B cell (primary cell): Measurements from ENCODE around the gene PIGH. TPM values are rescaled to one million over a fixed set of nuclear protein-coding genes. Genes with fewer than 3 reads are reported as not detected.

Experiments used
- ATAC-seq: fragments of 200-7000 bp; cut with Tn5 transposase; one replicate; pipeline ENCODE4 v1.10.0; 2021; ENCODE audit warnings: low read depth, mild to moderate bottlenecking, moderate number of reproducible peaks, moderate library complexity
- CTCF ChIA-PET: fragments of 350-600 bp; sonication (Branson Sonifier 250); formaldehyde crosslinking; loops from one replicate; lab custom pipeline; 2021; ENCODE audit warnings: antibody characterized with exemption, inconsistent platforms; lab: Charles Lee
- POLR2A ChIA-PET: fragments of 350-600 bp; sonication (Branson Sonifier 250); formaldehyde crosslinking; loops from one replicate; lab custom pipeline; 2021; ENCODE audit warnings: antibody characterized with exemption; lab: Charles Lee
- DNase-seq: peaks from one replicate; pipeline ENCODE4 v3.0.0; 2013
- H2AFZ ChIP-seq: 2 replicates; pipeline ENCODE4 v1.6.1; 2012; ENCODE audit warnings: mild to moderate bottlenecking, low read depth, low read length; ENCODE audit not compliant: insufficient read depth, poor library complexity, severe bottlenecking
- H3K27ac ChIP-seq, 2 donors: 1 replicate in 1 of 2; 2 replicates in 1 of 2; pipeline ENCODE4 v1.5.1; 2012 to 2013; ENCODE audit warnings: low read length in 2 of 2, mild to moderate bottlenecking in 2 of 2, moderate library complexity in 1 of 2
- H3K27me3 ChIP-seq, 4 experiments: fragments of 200-600 bp in 1 of 4; sonication (generic) in 1 of 4; replicated peaks in 1 of 4; 1 replicate in 2 of 4; 2 replicates in 2 of 4; pipeline versions ENCODE4 v1.6.1 to v1.7.0; 2013 to 2016; ENCODE audit warnings: low read length in 3 of 4, mild to moderate bottlenecking in 2 of 4, mixed read lengths in 1 of 4, moderate library complexity in 1 of 4; ENCODE audit not compliant: insufficient read depth in 4 of 4, control insufficient read depth in 3 of 4; ENCODE audit errors: control extremely low read depth in 1 of 4
- H3K36me3 ChIP-seq, 2 experiments: replicated peaks in 1 of 2; 1 replicate in 1 of 2; 2 replicates in 1 of 2; pipeline versions ENCODE4 v1.6.1 to v1.7.1; 2013; ENCODE audit warnings: low read length in 1 of 2; ENCODE audit not compliant: insufficient read depth in 2 of 2, control insufficient read depth in 1 of 2; ENCODE audit errors: control extremely low read depth in 1 of 2, extremely low read depth in 1 of 2
- H3K4me1 ChIP-seq, 2 donors: fragments of 200-600 bp in 1 of 2; sonication (generic) in 1 of 2; 1 replicate in 1 of 2; 2 replicates in 1 of 2; pipeline versions ENCODE4 v1.5.1 to v1.6.1; 2013 to 2017; ENCODE audit warnings: low read length in 2 of 2; ENCODE audit not compliant: control insufficient read depth in 2 of 2, insufficient read depth in 2 of 2
- H3K4me2 ChIP-seq: replicated peaks from 2 replicates; pipeline ENCODE3; 2012; ENCODE audit warnings: mild to moderate bottlenecking, low read depth, low read length; ENCODE audit not compliant: poor library complexity, severe bottlenecking
- H3K4me3 ChIP-seq, 5 experiments: fragments of 200-600 bp in 1 of 5; sonication (generic) in 1 of 5; 1 replicate in 3 of 5; 2 replicates in 2 of 5; pipeline versions ENCODE4 v1.5.1 to v1.7.0; 2011 to 2016; ENCODE audit warnings: low read length in 4 of 5, mild to moderate bottlenecking in 4 of 5, low read depth in 2 of 5, control low read depth in 1 of 5, moderate library complexity in 1 of 5; ENCODE audit not compliant: insufficient read depth in 1 of 5; ENCODE audit errors: control extremely low read depth in 1 of 5, extremely low read depth in 1 of 5
- H3K79me2 ChIP-seq: fragments of 200-600 bp; sonication (generic); one replicate; pipeline ENCODE4 v1.6.0; 2016; ENCODE audit warnings: low read length; ENCODE audit not compliant: control insufficient read depth, insufficient read depth
- H3K9ac ChIP-seq: fragments of 200-600 bp; sonication (generic); 2 replicates; pipeline ENCODE4 v1.6.1; 2017; ENCODE audit warnings: mild to moderate bottlenecking, low read length, moderate library complexity
- H3K9me3 ChIP-seq, 3 donors: one replicate each; pipeline versions ENCODE4 v1.6.1 to v1.7.1; 2013; ENCODE audit warnings: low read length in 2 of 3; ENCODE audit not compliant: control insufficient read depth in 2 of 3, insufficient read depth in 1 of 3; ENCODE audit errors: control extremely low read depth in 1 of 3
- H4K20me1 ChIP-seq: 2 replicates; pipeline ENCODE4 v1.6.0; 2012; ENCODE audit warnings: mild to moderate bottlenecking, low read length; ENCODE audit not compliant: insufficient read depth, control insufficient read depth, poor library complexity, severe bottlenecking
- H3K27ac Mint-ChIP-seq: one replicate; pipeline ENCODE4 v1.8.0; 2021; ENCODE audit warnings: mixed read lengths
- H3K27me3 Mint-ChIP-seq: one replicate; pipeline ENCODE4 v1.8.0; 2021; ENCODE audit warnings: mixed read lengths
- H3K4me1 Mint-ChIP-seq: one replicate; pipeline ENCODE4 v1.8.0; 2021; ENCODE audit warnings: mixed read lengths
- H3K4me3 Mint-ChIP-seq: one replicate; pipeline ENCODE4 v1.8.0; 2021; ENCODE audit warnings: mixed read lengths
- H3K9me3 Mint-ChIP-seq: one replicate; pipeline ENCODE4 v1.8.0; 2022; ENCODE audit warnings: mixed read lengths; ENCODE audit not compliant: insufficient read depth
- EZH2 ChIP-seq: IDR thresholded peaks from 2 replicates; pipeline ENCODE4 v1.6.1; 2012; ENCODE audit warnings: borderline replicate concordance, low read depth, mild to moderate bottlenecking, moderate library complexity, low read length; ENCODE audit not compliant: insufficient read depth, poor library complexity, severe bottlenecking
- WGBS: methylation state at CpG from one replicate; pipeline ENCODE4 v1.1.5; 2013; ENCODE audit warnings: missing lambda C conversion rate; ENCODE audit not compliant: insufficient coverage; 5-methylcytosine and 5-hydroxymethylcytosine counted together
- intact Hi-C: fragments of 100-400 bp; cut with micrococcal nuclease; formaldehyde crosslinking; loops from one replicate; pipeline ENCODE4 v1.10.0; 2022
- polyA plus RNA-seq: library from polyadenylated mRNA; depleted of rRNA; stranded (reverse); fragments of >200 nt; gene quantifications from 2 replicates; pipeline ENCODE4 v1.2.3, GENCODE V29; 2012
- total RNA-seq, 2 donors: library from RNA; stranded (reverse); fragments of 120-200 nt in 1 of 2; gene quantifications; 1 replicate in 1 of 2; 2 replicates in 1 of 2; pipeline versions ENCODE4 v1.2.3 to v1.2.4, GENCODE V29; 2013 to 2022
- TF ChIP-seq, protein P1 (sequence below): fragments of 200-600 bp; IDR thresholded peaks from one replicate; pipeline ENCODE4 v1.8.0; 2022; ENCODE audit warnings: antibody characterized with exemption, mild to moderate bottlenecking

The PIGH gene
- total and polyA plus RNA-seq, 2 donors (not counting 1 experiment from before 2014, with no cell fraction given): 26.7 to 48.0 TPM

GRCh38 chr14:67559639-67560038 lies 40.4 kb downstream of the PIGH start:
- 14% methylated on average over 2 of the region's 4 CpGs for WGBS
- Mint-ChIP-seq H3K4me3 (no peak overlapping the region), H3K27me3 (peaks cover 11% of the 10 kb centered on the region), H3K9me3 (no peaks in the 10 kb centered on the region), H3K27ac (no peak overlapping the region), H3K4me1 (peaks cover 4% of the 10 kb centered on the region)
- Histone ChIP-seq H3K4me1 (no peaks in the 10 kb centered on the region), H4K20me1 (no peaks in the 10 kb centered on the region), H2AFZ (no peak overlapping the region), H3K4me3 (no peak overlapping the region), H3K9ac (no peak overlapping the region), H3K9me3 (peaks cover 0 to 3% (median 0%) of the 10 kb centered on the region in 3 donors), H3K27me3 (no peaks in the 10 kb centered on the region), H3K4me2 (no peak overlapping the region), H3K27ac (no peak overlapping the region), H3K36me3 (no peaks in the 10 kb centered on the region), H3K79me2 (no peaks in the 10 kb centered on the region)
- DNase-seq: no peak
- TF ChIP-seq, protein P1, sequence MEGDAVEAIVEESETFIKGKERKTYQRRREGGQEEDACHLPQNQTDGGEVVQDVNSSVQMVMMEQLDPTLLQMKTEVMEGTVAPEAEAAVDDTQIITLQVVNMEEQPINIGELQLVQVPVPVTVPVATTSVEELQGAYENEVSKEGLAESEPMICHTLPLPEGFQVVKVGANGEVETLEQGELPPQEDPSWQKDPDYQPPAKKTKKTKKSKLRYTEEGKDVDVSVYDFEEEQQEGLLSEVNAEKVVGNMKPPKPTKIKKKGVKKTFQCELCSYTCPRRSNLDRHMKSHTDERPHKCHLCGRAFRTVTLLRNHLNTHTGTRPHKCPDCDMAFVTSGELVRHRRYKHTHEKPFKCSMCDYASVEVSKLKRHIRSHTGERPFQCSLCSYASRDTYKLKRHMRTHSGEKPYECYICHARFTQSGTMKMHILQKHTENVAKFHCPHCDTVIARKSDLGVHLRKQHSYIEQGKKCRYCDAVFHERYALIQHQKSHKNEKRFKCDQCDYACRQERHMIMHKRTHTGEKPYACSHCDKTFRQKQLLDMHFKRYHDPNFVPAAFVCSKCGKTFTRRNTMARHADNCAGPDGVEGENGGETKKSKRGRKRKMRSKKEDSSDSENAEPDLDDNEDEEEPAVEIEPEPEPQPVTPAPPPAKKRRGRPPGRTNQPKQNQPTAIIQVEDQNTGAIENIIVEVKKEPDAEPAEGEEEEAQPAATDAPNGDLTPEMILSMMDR: no peak
- no peak for TF ChIP-seq EZH2
- ATAC-seq: no peak
- intact Hi-C loops: no loop called here
- ChIA-PET CTCF (interaction anchor here (4.7 kb wide), 1 partner anchor 12 kb away, joined by 27 read pairs; no protein-coding TSS in a partner anchor), POLR2A (no interaction called here)

DNA sequence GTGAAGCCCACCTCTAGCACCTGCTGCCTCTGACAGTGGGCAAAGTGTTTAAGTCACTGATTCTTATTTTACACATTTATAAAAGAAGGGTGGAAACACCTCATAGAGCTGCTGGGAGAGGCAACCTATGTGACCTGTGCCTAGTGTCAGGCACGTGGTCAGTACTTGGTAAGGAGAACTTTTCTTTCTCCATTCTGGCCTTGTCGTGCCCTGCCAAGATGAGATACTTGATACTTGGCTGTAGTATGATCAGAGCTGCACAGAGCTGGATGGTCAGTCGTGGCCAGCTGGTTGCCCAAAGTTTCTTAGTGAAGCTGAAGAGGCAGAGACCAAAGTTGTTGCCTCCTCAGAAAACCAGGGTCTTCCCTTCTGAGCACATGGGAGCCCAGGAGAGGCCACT lies 42.4 kb downstream of the PIGH start:
- no peak for DNase-seq
- 92% methylated on average over 2 of the region's 3 CpGs for WGBS
- TF ChIP-seq, protein P1: no peak
- TF ChIP-seq EZH2: no peak
- intact Hi-C loops: no loop called here
- no peak overlapping the region for H3K4me3 ChIP-seq
- H3K9me3 Mint-ChIP-seq: no peaks in the 10 kb centered on the region
- no peaks in the 10 kb centered on the region for H3K79me2 ChIP-seq
- H3K27ac Mint-ChIP-seq: no peak overlapping the region
- CTCF ChIA-PET: interaction anchor here (1.0 to 3.8 kb wide), 4 partner anchors 13 to 130 kb away, joined by 3 to 26 read pairs (median 6); no protein-coding TSS in a partner anchor
- H2AFZ ChIP-seq: no peak overlapping the region
- H4K20me1 ChIP-seq: no peaks in the 10 kb centered on the region
- no peak overlapping the region for H3K4me2 ChIP-seq
- no peaks in the 10 kb centered on the region for H3K4me1 ChIP-seq
- H3K9me3 ChIP-seq: peaks cover 0 to 3% (median 0%) of the 10 kb centered on the region in 3 donors
- peaks cover 8% of the 10 kb centered on the region for H3K27me3 Mint-ChIP-seq
- no peak overlapping the region for H3K9ac ChIP-seq
- H3K36me3 ChIP-seq: no peaks in the 10 kb centered on the region
- no peak for ATAC-seq
- no peak overlapping the region for H3K4me3 Mint-ChIP-seq
- no peak overlapping the region for H3K27ac ChIP-seq
- no peaks in the 10 kb centered on the region for H3K27me3 ChIP-seq
- POLR2A ChIA-PET: no interaction called here
- H3K4me1 Mint-ChIP-seq: no peaks in the 10 kb centered on the region
